GM23248 (cell line): ENCODE results near the gene FBXO24. TPM values are rescaled to one million over a fixed set of nuclear protein-coding genes. Genes with fewer than 3 reads are reported as not detected.
A peak's percentile ranks its signal among the peaks of the same experiment; 100 is the strongest.

Experiments
- DNase-seq: peaks from one replicate; pipeline ENCODE4 v3.0.0-alpha.2; 2015
- H2AFZ ChIP-seq: fragments of 200-600 bp; sonication (generic); 2 replicates; pipeline ENCODE4 v1.6.1; 2016; ENCODE audit warnings: antibody characterized with exemption
- H3F3A ChIP-seq: fragments of 200-600 bp; sonication (generic); 2 replicates; pipeline ENCODE4 v1.6.1; 2016; ENCODE audit warnings: mild to moderate bottlenecking, antibody characterized with exemption, mixed run types; ENCODE audit not compliant: insufficient read depth
- H3K27ac ChIP-seq: fragments of 200-600 bp; sonication (generic); 2 replicates; pipeline ENCODE4 v1.5.1; 2016; ENCODE audit warnings: mild to moderate bottlenecking
- H3K27me3 ChIP-seq: fragments of 200-600 bp; sonication (generic); replicated peaks from 2 replicates; pipeline ENCODE4 v1.6.1; 2016; ENCODE audit warnings: mild to moderate bottlenecking; ENCODE audit not compliant: insufficient read depth
- H3K36me3 ChIP-seq: fragments of 200-600 bp; sonication (generic); 2 replicates; pipeline ENCODE4 v1.6.1; 2016; ENCODE audit warnings: low read depth, mild to moderate bottlenecking
- H3K4me1 ChIP-seq: fragments of 200-600 bp; sonication (generic); 2 replicates; pipeline ENCODE4 v1.6.1; 2016; ENCODE audit warnings: mild to moderate bottlenecking; ENCODE audit not compliant: insufficient read depth
- H3K4me2 ChIP-seq: fragments of 200-600 bp; sonication (generic); one replicate; pipeline ENCODE4 v1.6.1; 2016; ENCODE audit warnings: mild to moderate bottlenecking; ENCODE audit not compliant: unreplicated experiment
- H3K4me3 ChIP-seq: fragments of 200-600 bp; sonication (generic); 2 replicates; pipeline ENCODE4 v1.5.1; 2016; ENCODE audit warnings: mild to moderate bottlenecking
- H3K79me2 ChIP-seq: fragments of 200-600 bp; sonication (generic); 2 replicates; pipeline ENCODE4 v1.6.1; 2016; ENCODE audit warnings: mild to moderate bottlenecking; ENCODE audit not compliant: insufficient read depth
- H3K9ac ChIP-seq: fragments of 200-600 bp; sonication (generic); 2 replicates; pipeline ENCODE4 v1.6.1; 2016; ENCODE audit warnings: mild to moderate bottlenecking
- H3K9me2 ChIP-seq: fragments of 200-600 bp; sonication (generic); 2 replicates; pipeline ENCODE4 v1.6.1; 2016; ENCODE audit warnings: mixed run types, mild to moderate bottlenecking, moderate library complexity; ENCODE audit not compliant: insufficient read depth
- H3K9me3 ChIP-seq: fragments of 200-600 bp; sonication (generic); one replicate; pipeline ENCODE4 v1.6.1; 2017; ENCODE audit warnings: low read depth
- H4K20me1 ChIP-seq: fragments of 200-600 bp; sonication (generic); 2 replicates; pipeline ENCODE4 v1.6.0; 2016; ENCODE audit not compliant: insufficient read depth
- EZH2 ChIP-seq: fragments of 200-600 bp; sonication (generic); IDR thresholded peaks from 2 replicates; pipeline ENCODE4 v1.6.1; 2018; ENCODE audit warnings: antibody characterized with exemption, mild to moderate bottlenecking; ENCODE audit not compliant: insufficient read depth, poor library complexity, severe bottlenecking
- EZH2phosphoT487 ChIP-seq: fragments of 200-600 bp; sonication (generic); IDR thresholded peaks from 2 replicates; pipeline ENCODE4 v1.6.1; 2018; ENCODE audit warnings: antibody characterized with exemption, moderate library complexity, mild to moderate bottlenecking, low read depth; ENCODE audit not compliant: insufficient read depth
- WGBS, 2 experiments: methylation state at CpG; one replicate each; pipeline ENCODE4 v1.1.6; 2015 to 2017; ENCODE audit warnings: low lambda C conversion rate in 2 of 2, low coverage in 1 of 2; ENCODE audit errors: missing lambda C conversion rate in 2 of 2; 5-methylcytosine and 5-hydroxymethylcytosine counted together
- in situ Hi-C: fragments of 300-500 bp; cut with MboI; formaldehyde crosslinking; loops from 2 replicates; pipeline ENCODE4 v1.15.0; 2020
- polyA plus RNA-seq: library from polyadenylated mRNA; unstranded; fragments of >200 nt; fragmentation: Nextera tagmentation; extraction: Ambion mirVana; gene quantifications from 2 replicates; pipeline ENCODE4 v1.2.1, GENCODE V29; 2016
- total RNA-seq: library from RNA; depleted of rRNA; stranded (reverse); fragments of >200 nt; shearing (Covaris generic); gene quantifications from 2 replicates; pipeline ENCODE4 v1.2.3, GENCODE V29; 2014

FBXO24 gene
- total and polyA plus RNA-seq, 2 experiments from 2014 or later, result 0.11 to 0.43 TPM

GRCh38 chr7:100590077-100590737 is 4.1 kb downstream of the FBXO24 start:
- Histone ChIP-seq H3K4me3 (no peak overlapping the region), H2AFZ (no peak overlapping the region), H3K4me1 (no peaks in the 10 kb centered on the region), H3K36me3 (no peaks in the 10 kb centered on the region), H3K4me2 (no peak overlapping the region), H3K27ac (no peak overlapping the region), H3K9me2 (no peaks in the 10 kb centered on the region), H3F3A (no peaks in the 10 kb centered on the region), H3K9me3 (no peaks in the 10 kb centered on the region), H3K27me3 (no peaks in the 10 kb centered on the region), H3K79me2 (peaks cover 7% of the 10 kb centered on the region), H4K20me1 (no peaks in the 10 kb centered on the region), H3K9ac (no peak overlapping the region)
- DNase-seq, result no peak
- WGBS, 2 experiments, result 48 to 53% methylated on average over 20 of the region's 20 CpGs
- no peak for TF ChIP-seq EZH2phosphoT487
- TF ChIP-seq EZH2, result no peak
- in situ Hi-C loops, result no loop called here

GRCh38 chr7:100591596-100591995 is 5.5 kb downstream of the FBXO24 start:
- no peaks in the 10 kb centered on the region for H4K20me1 ChIP-seq
- no peaks in the 10 kb centered on the region for H3K36me3 ChIP-seq
- no peak overlapping the region for H3K4me3 ChIP-seq
- no peaks in the 10 kb centered on the region for H3K9me3 ChIP-seq
- no peaks in the 10 kb centered on the region for H3K27me3 ChIP-seq
- no peaks in the 10 kb centered on the region for H3K79me2 ChIP-seq
- no peak overlapping the region for H3K27ac ChIP-seq
- no peak overlapping the region for H3K4me2 ChIP-seq
- no peak overlapping the region for H2AFZ ChIP-seq
- TF ChIP-seq EZH2phosphoT487, result no peak
- H3K4me1 ChIP-seq, result no peaks in the 10 kb centered on the region
- WGBS, 2 experiments, result 89 to 90% methylated on average over 17 of the region's 17 CpGs
- in situ Hi-C loops, result no loop called here
- no peaks in the 10 kb centered on the region for H3F3A ChIP-seq
- DNase-seq, result no peak
- H3K9ac ChIP-seq, result no peak overlapping the region
- no peaks in the 10 kb centered on the region for H3K9me2 ChIP-seq

GRCh38 chr7:100595188-100595587 is 9.1 kb downstream of the FBXO24 start:
- Histone ChIP-seq H2AFZ (no peak overlapping the region), H4K20me1 (no peaks in the 10 kb centered on the region), H3K27me3 (no peaks in the 10 kb centered on the region), H3K36me3 (no peaks in the 10 kb centered on the region), H3K9ac (no peak overlapping the region), H3K4me1 (no peaks in the 10 kb centered on the region), H3K4me2 (no peak overlapping the region), H3K9me2 (no peaks in the 10 kb centered on the region), H3K27ac (no peak overlapping the region), H3K9me3 (no peaks in the 10 kb centered on the region), H3K4me3 (no peak overlapping the region), H3F3A (no peaks in the 10 kb centered on the region), H3K79me2 (no peaks in the 10 kb centered on the region)
- DNase-seq, result no peak
- WGBS, 2 experiments, result 94 to 95% methylated on average over 7 of the region's 7 CpGs
- TF ChIP-seq EZH2 (no peak), EZH2phosphoT487 (no peak)
- in situ Hi-C loops, result no loop called here

GRCh38 chr7:100598425-100598824 is 12.3 kb downstream of the FBXO24 start:
- Histone ChIP-seq H3K27me3 (no peaks in the 10 kb centered on the region), H3K79me2 (0 out of 2 replicates have a peak, but pooled peaks cover 6% of the 10 kb centered on the region), H2AFZ (no peak overlapping the region), H4K20me1 (no peaks in the 10 kb centered on the region), H3K4me2 (no peak overlapping the region), H3K9me2 (no peaks in the 10 kb centered on the region), H3K27ac (no peak overlapping the region), H3K4me1 (no peaks in the 10 kb centered on the region), H3K36me3 (no peaks in the 10 kb centered on the region), H3K9ac (no peak overlapping the region), H3F3A (no peaks in the 10 kb centered on the region), H3K9me3 (no peaks in the 10 kb centered on the region), H3K4me3 (no peak overlapping the region)
- DNase-seq, result peak; percentile 28
- in situ Hi-C loops, result no loop called here
- TF ChIP-seq EZH2phosphoT487 (no peak), EZH2 (no peak)
- whole genome bisulfite sequencing, 2 experiments, result 79 to 84% methylated on average over 4 of the region's 4 CpGs
